ENCODE measurements around the gene RANBP9.

RANBP9 gene

GRCh38 chr6:13678255-13678983 lies 33.2 kb downstream of the RANBP9 start:
- DNase-seq (ENCODE audit: low read depth, low spot score) = no peak

- no peak for DNase-seq (ENCODE audit: low read depth, low spot score)
Measured at GRCh38 chr6:13677878-13678254, 33.8 kb downstream of the RANBP9 start.

- no peak for DNase-seq (ENCODE audit: low read depth, low spot score)
Measured at GRCh38 chr6:13676551-13677156, 35.0 kb downstream of the RANBP9 start.

GRCh38 chr6:13674533-13675190 lies 37.0 kb downstream of the RANBP9 start:
- DNase-seq (ENCODE audit: low read depth, low spot score) = no peak

GRCh38 chr6:13673825-13674444 lies 37.7 kb downstream of the RANBP9 start:
- no peak for DNase-seq (ENCODE audit: low read depth, low spot score)

- DNase-seq (ENCODE audit: low read depth, low spot score) = no peak
Measured at GRCh38 chr6:13673368-13673767, 38.3 kb downstream of the RANBP9 start.

- no peak for DNase-seq (ENCODE audit: low read depth, low spot score)
Measured at GRCh38 chr6:13672904-13673303, 38.7 kb downstream of the RANBP9 start.

GRCh38 chr6:13671548-13672127 lies 40.0 kb downstream of the RANBP9 start:
- no peak for DNase-seq (ENCODE audit: low read depth, low spot score)

- no peak for DNase-seq (ENCODE audit: low read depth, low spot score)
Measured at GRCh38 chr6:13669476-13669875, 42.2 kb downstream of the RANBP9 start.

- DNase-seq (ENCODE audit: low read depth, low spot score) = no peak
Measured at GRCh38 chr6:13668291-13668928, 43.2 kb downstream of the RANBP9 start.

- no peak for DNase-seq (ENCODE audit: low read depth, low spot score)
Measured at GRCh38 chr6:13667655-13668054, 44.0 kb downstream of the RANBP9 start.

- no peak for DNase-seq (ENCODE audit: low read depth, low spot score)
Measured at GRCh38 chr6:13666194-13667105, 45.2 kb downstream of the RANBP9 start.

GRCh38 chr6:13664703-13665352 lies 46.8 kb downstream of the RANBP9 start:
- no peak for DNase-seq (ENCODE audit: low read depth, low spot score)

GRCh38 chr6:13663986-13664385 lies 47.6 kb downstream of the RANBP9 start:
- DNase-seq (ENCODE audit: low read depth, low spot score) = no peak

GRCh38 chr6:13662651-13663334 lies 48.8 kb downstream of the RANBP9 start:
- no peak for DNase-seq (ENCODE audit: low read depth, low spot score)

- no peak for DNase-seq (ENCODE audit: low read depth, low spot score)
Measured at GRCh38 chr6:13661647-13662046, 50.0 kb downstream of the RANBP9 start.

- no peak for DNase-seq (ENCODE audit: low read depth, low spot score)
Measured at GRCh38 chr6:13660893-13661292, 50.7 kb downstream of the RANBP9 start.

- no peak for DNase-seq (ENCODE audit: low read depth, low spot score)
Measured at GRCh38 chr6:13660273-13660672, 51.4 kb downstream of the RANBP9 start.

GRCh38 chr6:13655700-13656099 lies 55.9 kb downstream of the RANBP9 start:
- DNase-seq (ENCODE audit: low read depth, low spot score) = no peak

All from smooth muscle cell of the brain vasculature (primary cell).